ENCODE measurements around the gene MYO1D. TPM values are rescaled to one million over a fixed set of nuclear protein-coding genes. Genes with fewer than 3 reads are reported as not detected.

Gene MYO1D
- total and polyA plus RNA-seq, 2 donors (not counting 1 experiment from before 2014, with no cell fraction given): 5.4 to 26.7 TPM

DNA sequence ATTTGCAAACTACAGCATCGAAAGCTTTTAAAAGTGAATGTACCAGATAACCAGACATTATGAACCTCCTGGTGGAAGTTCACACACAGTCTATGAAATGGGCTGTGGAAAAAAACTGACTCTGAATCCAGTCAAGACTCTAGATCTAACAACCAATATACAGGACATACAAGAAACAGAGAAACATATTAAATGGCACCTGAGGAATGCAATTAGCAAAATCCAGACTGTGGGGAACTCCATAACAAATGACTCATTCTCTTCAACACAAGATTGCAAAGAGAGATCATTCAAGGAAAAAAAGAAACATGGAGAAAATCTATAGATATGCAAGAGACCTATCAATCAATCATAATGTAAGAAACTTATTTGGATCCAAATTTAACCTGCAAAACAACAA lies 119.0 kb downstream of the MYO1D start:
- no peak overlapping the region for H3K4me3 Mint-ChIP-seq
- intact Hi-C loops (cut with micrococcal nuclease): loop anchor here (10.0 kb wide), 1 partner anchor 503 kb away; no protein-coding TSS in a partner anchor
- CTCF ChIA-PET: interaction anchor here (0.6 to 2.3 kb wide), 7 partner anchors 12 to 304 kb away, joined by 3 to 17 read pairs (median 5); no protein-coding TSS in a partner anchor

DNA sequence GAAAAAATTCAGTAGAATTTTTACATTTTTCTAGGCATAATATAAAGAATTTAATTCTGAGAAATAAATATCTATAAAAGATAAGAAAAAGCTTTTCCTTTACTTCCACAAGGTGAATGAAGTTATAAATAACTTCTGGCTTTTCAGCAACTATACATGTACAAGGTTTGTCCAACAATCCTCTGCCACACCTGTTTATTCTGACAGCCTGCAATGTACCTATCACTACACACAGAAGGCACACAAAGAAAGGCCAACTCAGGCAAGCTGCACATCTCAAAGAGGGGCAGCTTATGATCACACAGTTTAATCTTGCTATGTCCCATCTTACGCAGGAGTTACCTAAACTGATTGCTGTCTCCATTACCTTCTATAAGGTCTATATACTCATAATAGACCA lies 120.2 kb downstream of the MYO1D start:
- H3K36me3 ChIP-seq (replicated peaks in 1 of 2; ENCODE audit: control extremely low read depth in 1 of 2, control insufficient read depth in 1 of 2, extremely low read depth in 1 of 2, insufficient read depth in 2 of 2, low read length in 1 of 2): no peaks in the 10 kb centered on the region
- no peak overlapping the region for H3K4me2 ChIP-seq (replicated peaks; ENCODE audit: low read depth, low read length, poor library complexity, severe bottlenecking)
- Mint-ChIP-seq H3K4me1 (no peaks in the 10 kb centered on the region), H3K4me3 (no peak overlapping the region), H3K27ac (no peak overlapping the region), H3K9me3 (ENCODE audit: insufficient read depth) (no peaks in the 10 kb centered on the region), H3K27me3 (no peaks in the 10 kb centered on the region)
- no peak overlapping the region for H3K27ac ChIP-seq (ENCODE audit: low read length in 2 of 2)
- no peak overlapping the region for H3K9ac ChIP-seq (ENCODE audit: low read length)
- no peak overlapping the region for H3K4me3 ChIP-seq (ENCODE audit: control extremely low read depth in 1 of 5, extremely low read depth in 1 of 5, insufficient read depth in 1 of 5, low read depth in 2 of 5, low read length in 4 of 5)
- WGBS (ENCODE audit: insufficient coverage): 100% methylated on average over 1 of the region's 1 CpG
- peaks cover 0 to 3% (median 0%) of the 10 kb centered on the region in 3 donors for H3K9me3 ChIP-seq (ENCODE audit: control extremely low read depth in 1 of 3, control insufficient read depth in 2 of 3, insufficient read depth in 1 of 3, low read length in 2 of 3)
- ChIA-PET POLR2A (interaction anchor here (0.5 kb wide), 1 partner anchor 87 kb away, joined by 3 read pairs; no protein-coding TSS in a partner anchor), CTCF (interaction anchor here (0.7 to 2.3 kb wide), 8 partner anchors 10 to 618 kb away, joined by 3 to 17 read pairs (median 5); no protein-coding TSS in a partner anchor)
- H4K20me1 ChIP-seq (ENCODE audit: control insufficient read depth, insufficient read depth, low read length, poor library complexity, severe bottlenecking): no peaks in the 10 kb centered on the region
- no peaks in the 10 kb centered on the region for H3K27me3 ChIP-seq (replicated peaks in 1 of 4; ENCODE audit: control extremely low read depth in 1 of 4, control insufficient read depth in 3 of 4, insufficient read depth in 4 of 4, low read length in 3 of 4)
- no peaks in the 10 kb centered on the region for H3K79me2 ChIP-seq (ENCODE audit: control insufficient read depth, insufficient read depth, low read length)
- no peak for ATAC-seq (ENCODE audit: low read depth)
- intact Hi-C loops (cut with micrococcal nuclease): loop anchor here (10.0 kb wide), 1 partner anchor 502 kb away; no protein-coding TSS in a partner anchor
- no peak for TF ChIP-seq EZH2 (IDR thresholded peaks at IDR 0.05; ENCODE audit: borderline replicate concordance, insufficient read depth, low read depth, low read length, poor library complexity, severe bottlenecking)
- TF ChIP-seq, protein P1, sequence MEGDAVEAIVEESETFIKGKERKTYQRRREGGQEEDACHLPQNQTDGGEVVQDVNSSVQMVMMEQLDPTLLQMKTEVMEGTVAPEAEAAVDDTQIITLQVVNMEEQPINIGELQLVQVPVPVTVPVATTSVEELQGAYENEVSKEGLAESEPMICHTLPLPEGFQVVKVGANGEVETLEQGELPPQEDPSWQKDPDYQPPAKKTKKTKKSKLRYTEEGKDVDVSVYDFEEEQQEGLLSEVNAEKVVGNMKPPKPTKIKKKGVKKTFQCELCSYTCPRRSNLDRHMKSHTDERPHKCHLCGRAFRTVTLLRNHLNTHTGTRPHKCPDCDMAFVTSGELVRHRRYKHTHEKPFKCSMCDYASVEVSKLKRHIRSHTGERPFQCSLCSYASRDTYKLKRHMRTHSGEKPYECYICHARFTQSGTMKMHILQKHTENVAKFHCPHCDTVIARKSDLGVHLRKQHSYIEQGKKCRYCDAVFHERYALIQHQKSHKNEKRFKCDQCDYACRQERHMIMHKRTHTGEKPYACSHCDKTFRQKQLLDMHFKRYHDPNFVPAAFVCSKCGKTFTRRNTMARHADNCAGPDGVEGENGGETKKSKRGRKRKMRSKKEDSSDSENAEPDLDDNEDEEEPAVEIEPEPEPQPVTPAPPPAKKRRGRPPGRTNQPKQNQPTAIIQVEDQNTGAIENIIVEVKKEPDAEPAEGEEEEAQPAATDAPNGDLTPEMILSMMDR (IDR thresholded peaks at IDR 0.05): no peak
- DNase-seq: no peak
- no peak overlapping the region for H2AFZ ChIP-seq (ENCODE audit: insufficient read depth, low read depth, low read length, poor library complexity, severe bottlenecking)
- H3K4me1 ChIP-seq (ENCODE audit: control insufficient read depth in 2 of 2, insufficient read depth in 2 of 2, low read length in 2 of 2): no peaks in the 10 kb centered on the region

More for the DNA sequence above, 119.0 kb downstream of the MYO1D start:
- no peaks in the 10 kb centered on the region for H3K4me1 Mint-ChIP-seq
- H3K4me2 ChIP-seq (replicated peaks; ENCODE audit: low read depth, low read length, poor library complexity, severe bottlenecking): no peak overlapping the region
- no peaks in the 10 kb centered on the region for H3K27me3 ChIP-seq (replicated peaks in 1 of 4; ENCODE audit: control extremely low read depth in 1 of 4, control insufficient read depth in 3 of 4, insufficient read depth in 4 of 4, low read length in 3 of 4)
- ATAC-seq (ENCODE audit: low read depth) (no peak), DNase-seq (no peak)
- TF ChIP-seq EZH2 (IDR thresholded peaks at IDR 0.05; ENCODE audit: borderline replicate concordance, insufficient read depth, low read depth, low read length, poor library complexity, severe bottlenecking): no peak
- POLR2A ChIA-PET: no interaction called here
- H3K36me3 ChIP-seq (replicated peaks in 1 of 2; ENCODE audit: control extremely low read depth in 1 of 2, control insufficient read depth in 1 of 2, extremely low read depth in 1 of 2, insufficient read depth in 2 of 2, low read length in 1 of 2): no peaks in the 10 kb centered on the region
- no peak overlapping the region for H3K9ac ChIP-seq (ENCODE audit: low read length)
- H3K79me2 ChIP-seq (ENCODE audit: control insufficient read depth, insufficient read depth, low read length): no peaks in the 10 kb centered on the region
- H2AFZ ChIP-seq (ENCODE audit: insufficient read depth, low read depth, low read length, poor library complexity, severe bottlenecking): no peak overlapping the region
- H3K4me1 ChIP-seq (ENCODE audit: control insufficient read depth in 2 of 2, insufficient read depth in 2 of 2, low read length in 2 of 2): no peaks in the 10 kb centered on the region
- no peaks in the 10 kb centered on the region for H4K20me1 ChIP-seq (ENCODE audit: control insufficient read depth, insufficient read depth, low read length, poor library complexity, severe bottlenecking)
- H3K9me3 Mint-ChIP-seq (ENCODE audit: insufficient read depth): no peaks in the 10 kb centered on the region
- H3K27ac Mint-ChIP-seq: no peak overlapping the region
- no peaks in the 10 kb centered on the region for H3K9me3 ChIP-seq (ENCODE audit: control extremely low read depth in 1 of 3, control insufficient read depth in 2 of 3, insufficient read depth in 1 of 3, low read length in 2 of 3)
- WGBS (ENCODE audit: insufficient coverage): no CpG with 5 or more reads among the region's 1 CpG
- H3K27me3 Mint-ChIP-seq: no peaks in the 10 kb centered on the region
- no peak overlapping the region for H3K27ac ChIP-seq (ENCODE audit: low read length in 2 of 2)
- H3K4me3 ChIP-seq (ENCODE audit: control extremely low read depth in 1 of 5, extremely low read depth in 1 of 5, insufficient read depth in 1 of 5, low read depth in 2 of 5, low read length in 4 of 5): no peak overlapping the region
